NCI-H2081 treated with DMSO at 0.1 percent for 48 hours (cell line): Measurements from ENCODE around the gene FEV.

Experiments used
- DNase-seq: peaks from one replicate; lab custom pipeline; 2025; lab: John Stamatoyannopoulos, UW

FEV gene

DNA sequence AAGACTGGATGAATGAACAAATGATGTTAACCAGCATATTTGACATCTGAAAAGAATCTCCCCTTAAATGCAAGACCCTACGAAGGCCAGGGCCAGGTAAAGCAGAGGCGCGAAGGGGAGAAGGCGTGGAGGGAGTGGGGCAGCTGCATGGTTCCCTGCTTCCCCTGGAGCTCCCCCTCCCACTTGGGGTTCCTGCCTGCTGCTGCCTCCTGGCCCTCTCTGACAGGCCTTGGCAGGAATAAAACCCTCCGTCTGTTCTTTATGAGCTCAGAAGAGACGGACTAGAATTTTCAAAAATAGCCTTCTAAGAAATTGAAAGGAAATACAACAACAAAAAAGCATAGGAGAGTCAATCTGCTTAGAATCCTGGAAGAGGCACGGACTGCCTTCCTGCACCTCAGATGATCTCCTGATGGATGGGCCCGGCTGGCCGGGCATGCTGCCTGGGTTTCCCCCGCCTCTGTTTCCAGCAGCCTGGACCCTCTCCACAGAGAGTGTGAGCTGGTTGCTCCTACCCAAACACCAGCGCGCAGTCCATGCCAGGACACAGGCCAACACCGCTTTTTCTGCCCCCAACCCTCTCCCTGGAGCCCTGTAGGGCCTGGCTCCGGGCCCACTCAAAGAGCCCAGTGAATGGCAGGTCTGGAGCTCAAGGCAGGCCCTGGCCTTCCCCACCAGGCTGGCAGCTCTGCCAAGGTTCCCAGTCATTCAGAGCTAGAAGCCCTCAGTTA is 32.4 kb upstream of the FEV start:
- no peak for DNase-seq

DNA sequence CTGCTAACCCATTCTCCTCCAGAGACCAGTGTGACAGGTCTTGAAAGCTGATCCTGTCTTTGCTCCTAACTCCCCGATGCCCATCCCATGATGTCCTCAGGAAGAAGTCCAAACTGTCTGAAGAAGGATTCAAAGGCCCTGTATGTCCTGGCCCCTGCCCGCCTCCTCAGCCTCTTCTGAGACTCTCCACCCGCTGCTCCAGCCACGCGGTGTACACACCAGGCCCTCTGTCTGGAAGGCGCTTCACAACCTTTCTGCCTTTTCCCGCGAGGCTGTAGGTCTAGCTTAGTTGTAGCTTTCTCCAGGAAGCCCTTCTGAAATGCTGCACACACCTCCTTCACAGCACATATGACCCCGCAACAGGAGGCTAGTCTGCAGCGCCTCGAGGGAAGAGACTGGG is 31.7 kb upstream of the FEV start:
- no peak for DNase-seq

DNA sequence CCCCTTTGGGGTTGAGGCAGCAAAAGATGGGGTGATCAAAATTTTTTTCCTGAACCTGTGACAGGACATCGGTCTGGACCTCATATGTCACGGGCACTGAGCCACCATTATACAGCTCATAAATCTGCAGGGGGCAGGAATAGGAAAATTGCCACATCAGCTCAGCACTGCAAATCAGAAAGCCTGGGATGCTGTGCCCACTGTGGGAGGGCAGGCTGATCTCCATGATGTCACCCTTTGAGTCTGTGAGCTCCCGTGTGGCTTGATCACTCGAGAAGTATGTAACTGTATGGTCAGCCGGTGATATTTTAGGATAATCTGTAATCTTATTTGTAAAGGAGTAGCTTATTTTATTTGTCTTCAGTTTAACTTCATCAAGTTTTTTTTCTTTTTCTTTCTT is 25.9 kb upstream of the FEV start:
- DNase-seq, result no peak

DNA sequence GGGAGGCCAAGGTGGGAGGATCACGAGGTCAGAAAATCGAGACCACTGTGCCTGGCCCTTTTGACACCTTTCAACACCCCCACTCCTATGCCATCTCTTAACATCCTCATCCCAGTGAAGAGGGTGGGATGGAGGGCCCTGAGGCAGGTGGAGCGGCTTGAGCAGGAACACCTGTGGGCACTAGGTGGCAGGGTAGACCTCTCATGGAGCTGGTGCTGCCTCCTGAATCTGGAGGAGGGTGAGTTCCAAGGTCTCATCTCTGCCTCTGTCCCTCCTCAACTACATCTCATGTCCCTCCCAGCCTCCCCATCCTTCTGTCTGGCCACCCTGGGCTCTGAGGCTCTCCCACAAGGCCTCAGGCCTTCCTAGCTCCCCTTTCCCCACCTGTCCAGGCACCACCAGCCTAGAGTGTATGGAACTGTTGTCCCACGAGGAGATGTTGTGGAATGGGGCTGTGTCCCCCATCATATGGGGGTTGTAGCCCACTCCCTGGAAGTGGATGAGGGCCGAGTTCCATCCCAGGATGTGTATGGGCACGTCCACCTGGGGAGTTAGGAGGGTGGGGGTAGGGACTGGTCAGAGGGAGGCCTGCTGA is 25.3 kb upstream of the FEV start:
- no peak for DNase-seq

DNA sequence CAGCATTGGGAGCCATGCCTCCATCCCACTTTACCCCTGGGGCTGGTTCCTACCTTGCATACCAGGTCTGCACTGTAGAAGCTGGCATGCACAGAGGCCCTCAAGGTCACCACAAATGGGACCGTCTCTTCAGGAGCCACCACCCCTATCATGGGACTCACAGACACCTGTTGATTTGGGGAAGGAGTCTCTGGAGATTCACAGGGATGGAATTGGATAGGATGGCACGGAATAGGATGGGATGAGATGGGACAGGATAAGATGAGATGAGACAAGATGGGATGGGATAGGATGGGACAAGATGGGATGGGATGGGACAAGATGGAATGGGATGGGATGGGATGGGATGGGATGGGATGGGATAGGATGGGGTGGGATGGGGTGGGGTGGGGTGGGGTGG is 24.3 kb upstream of the FEV start:
- DNase-seq, result no peak

DNA sequence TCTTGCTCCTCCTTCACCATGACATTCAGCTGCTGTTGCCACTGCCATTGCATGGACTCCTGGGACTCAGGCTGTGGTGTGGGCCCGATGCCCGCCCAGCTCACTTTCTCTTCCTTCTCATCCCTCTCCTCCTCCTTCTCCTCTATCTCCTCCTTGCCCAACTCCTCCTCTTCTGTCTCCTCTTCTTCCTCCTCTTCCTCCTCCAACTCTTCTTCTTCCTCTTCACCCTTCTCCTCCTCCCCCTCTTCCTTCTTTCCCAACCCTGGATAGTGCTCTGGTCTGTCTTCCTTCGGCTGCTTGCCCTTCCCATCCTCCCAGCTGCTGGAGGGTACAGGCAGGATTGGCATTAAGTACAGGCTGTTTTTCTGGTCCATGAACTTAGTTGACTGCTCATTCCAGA is 19.0 kb upstream of the FEV start:
- DNase-seq, result no peak

DNA sequence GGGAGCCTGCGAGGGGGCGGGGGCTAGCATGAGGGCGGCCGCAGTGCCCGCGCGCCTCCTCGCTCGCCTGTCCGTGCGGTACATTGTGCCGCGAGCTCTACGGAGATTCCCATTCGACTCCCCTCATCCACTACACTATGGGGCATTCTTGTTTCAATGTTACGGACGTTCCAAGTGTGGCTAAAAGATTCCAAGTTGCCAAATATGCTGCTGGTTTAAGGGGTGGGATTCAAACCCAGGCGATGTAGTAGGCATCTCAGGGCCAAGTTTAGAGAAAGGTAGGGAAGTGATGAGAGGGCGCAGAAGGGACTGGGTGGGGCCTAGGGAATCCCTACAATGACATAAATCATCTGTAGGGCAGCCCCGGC is 18.3 kb upstream of the FEV start:
- no peak for DNase-seq

DNA sequence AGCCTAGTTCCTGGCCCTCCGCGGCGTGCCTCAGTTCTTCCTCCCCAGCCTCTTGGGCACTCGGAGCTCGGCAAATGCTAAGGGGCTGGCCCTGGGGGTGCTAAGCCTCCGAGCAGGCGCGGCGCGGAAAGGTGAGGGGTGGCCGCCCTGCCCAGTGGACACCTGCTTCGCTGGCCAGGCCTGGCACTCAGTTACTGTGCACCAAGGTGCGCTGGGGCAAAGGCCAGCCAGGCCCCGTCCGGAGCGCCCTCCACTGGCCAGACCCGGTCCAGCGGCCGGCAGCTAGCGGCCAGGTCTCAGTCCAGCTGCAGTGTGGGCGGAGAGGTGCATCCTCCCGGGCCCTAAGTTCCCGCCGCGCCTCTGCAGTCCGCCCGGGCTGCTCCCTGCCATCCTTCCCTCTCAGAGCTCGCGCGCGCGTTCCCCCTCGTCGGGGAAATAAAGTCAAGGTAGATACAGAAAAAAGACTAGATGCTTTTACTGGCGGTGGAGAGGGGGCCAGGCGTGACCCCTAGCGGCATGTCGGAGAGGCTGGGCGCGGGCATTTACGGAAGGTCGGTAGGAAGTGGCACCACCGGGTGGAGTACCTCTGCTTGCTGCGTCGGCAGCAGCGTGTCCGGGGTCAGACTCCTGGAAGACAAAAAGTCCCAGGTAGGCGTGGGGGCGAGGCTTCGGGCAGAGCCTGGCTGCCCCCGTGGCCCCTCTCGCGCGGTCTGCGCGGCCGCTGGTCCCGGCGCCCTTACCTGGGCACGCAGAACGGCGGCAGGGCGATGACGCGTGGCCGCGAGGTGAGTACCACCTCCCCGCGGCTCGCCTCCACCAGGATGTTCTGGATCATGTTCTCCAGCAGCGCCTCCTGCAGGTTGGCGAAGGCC is 17.6 kb upstream of the FEV start:
- DNase-seq, result peak; percentile 38

DNA sequence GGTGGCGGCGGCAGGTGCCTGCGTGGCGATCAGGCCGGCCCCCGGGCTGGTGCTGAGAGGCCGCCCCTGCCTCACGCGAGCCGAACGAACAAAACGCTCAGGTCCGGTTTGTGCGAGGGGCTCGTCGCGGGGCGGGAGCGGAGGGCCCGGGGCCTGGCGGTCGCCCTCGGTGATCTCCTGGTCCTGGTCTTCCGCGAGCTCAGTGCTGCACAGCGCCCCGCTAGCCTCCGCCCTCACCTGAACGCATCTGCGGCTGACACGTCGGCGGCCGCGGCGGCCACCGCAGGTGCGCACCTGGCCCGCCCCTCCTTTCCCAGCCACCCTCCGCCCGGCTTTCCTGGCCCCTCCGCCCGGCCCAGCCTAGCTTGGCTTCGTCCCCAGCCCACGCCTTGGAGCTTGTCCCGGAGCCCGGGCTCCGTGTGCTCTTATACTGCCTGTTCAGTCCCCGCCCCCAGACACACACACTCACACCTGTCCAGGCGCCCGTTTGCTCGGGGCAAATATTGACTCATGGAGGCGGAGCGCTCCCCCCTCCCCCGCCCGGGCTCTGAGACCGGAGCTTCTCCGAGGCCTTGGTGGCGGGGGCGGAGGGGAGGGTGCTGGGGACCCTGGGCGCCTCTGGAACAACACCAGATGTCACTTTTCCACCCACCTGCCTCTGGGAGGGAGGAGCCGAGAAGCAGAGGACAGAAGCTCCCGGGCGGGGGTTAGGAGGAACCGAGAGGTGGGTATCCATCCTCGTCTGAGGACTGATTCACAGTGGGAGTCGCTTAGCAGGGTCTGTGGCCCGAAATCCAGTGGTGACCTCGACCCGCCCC is 16.8 kb upstream of the FEV start:
- DNase-seq, result peak; percentile 92

DNA sequence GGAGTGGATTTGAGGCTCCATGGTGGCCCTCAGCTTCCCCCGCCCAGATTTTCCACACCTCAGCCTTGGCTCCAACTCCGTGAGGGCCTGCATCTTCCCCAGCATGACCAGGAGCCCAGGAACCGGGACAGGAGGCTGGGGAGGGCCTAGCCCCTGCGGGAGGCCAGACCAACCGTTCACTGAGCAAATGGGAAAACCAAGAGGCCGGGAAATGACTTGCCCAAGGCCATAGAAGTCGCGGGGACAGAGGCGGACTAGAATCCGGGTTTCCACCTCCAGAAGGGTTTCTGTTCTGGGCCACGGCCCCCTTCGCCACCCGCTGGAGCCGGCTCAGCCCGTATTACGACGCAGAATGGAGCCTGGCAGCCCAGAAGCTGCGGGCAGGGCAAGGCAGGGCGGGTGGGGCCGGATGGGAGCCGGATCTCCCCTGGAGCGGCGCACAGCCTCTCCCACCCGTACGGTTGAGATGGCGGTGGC is 16.2 kb upstream of the FEV start:
- no peak for DNase-seq

DNA sequence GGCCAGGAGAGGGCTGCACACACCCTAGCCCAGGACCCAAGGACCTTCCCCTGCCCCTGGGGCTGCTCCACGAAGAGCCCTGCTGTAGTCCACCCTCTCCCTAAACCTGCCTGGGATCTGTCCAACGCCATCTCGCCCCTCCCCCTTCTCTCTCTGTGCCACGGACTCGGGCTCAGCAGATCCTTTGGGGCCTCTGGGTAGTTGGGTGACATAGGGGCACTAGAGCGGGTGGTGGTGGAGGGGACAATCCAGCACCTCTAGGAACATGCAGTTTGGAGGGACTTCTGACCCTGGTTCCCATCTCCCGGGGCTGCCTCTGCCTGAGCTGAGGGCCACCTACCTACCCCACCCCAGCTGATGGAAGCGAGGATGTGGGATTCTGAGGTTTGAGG is 15.6 kb upstream of the FEV start:
- no peak for DNase-seq

DNA sequence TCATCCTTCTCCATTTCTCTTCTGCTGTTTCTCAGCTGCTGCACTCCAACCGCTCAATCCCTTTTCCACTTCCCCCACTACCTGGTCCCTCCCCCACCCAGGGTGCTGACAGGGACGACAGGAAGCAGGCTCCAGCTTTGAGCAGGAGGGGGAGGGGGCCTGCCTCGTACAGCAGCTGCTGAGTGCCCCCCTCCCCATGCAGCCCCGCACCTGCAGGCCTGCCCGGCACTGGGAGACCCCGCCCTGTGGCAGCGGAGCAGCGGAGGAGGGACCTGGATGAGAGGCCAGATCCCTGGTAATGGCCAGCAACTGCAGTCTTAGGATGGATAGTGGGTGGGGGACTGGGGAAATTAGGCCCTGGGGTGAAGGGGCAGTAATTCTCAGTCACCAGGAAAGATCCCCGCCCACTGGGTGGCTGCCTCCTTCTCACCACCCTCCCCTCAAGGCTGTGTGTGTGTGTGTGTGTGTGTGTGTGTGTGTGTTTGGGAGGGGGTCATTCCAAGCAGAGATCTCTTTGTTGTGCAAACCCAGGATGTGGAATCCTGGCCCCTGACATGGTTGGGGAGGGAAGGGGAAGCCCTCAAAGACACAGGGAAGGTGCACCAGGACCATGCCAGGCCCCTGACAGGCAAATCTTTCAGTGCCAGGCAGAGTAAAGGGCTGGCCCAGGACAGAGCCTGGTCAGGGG is 15.0 kb upstream of the FEV start:
- peak; percentile 72 for DNase-seq

DNA sequence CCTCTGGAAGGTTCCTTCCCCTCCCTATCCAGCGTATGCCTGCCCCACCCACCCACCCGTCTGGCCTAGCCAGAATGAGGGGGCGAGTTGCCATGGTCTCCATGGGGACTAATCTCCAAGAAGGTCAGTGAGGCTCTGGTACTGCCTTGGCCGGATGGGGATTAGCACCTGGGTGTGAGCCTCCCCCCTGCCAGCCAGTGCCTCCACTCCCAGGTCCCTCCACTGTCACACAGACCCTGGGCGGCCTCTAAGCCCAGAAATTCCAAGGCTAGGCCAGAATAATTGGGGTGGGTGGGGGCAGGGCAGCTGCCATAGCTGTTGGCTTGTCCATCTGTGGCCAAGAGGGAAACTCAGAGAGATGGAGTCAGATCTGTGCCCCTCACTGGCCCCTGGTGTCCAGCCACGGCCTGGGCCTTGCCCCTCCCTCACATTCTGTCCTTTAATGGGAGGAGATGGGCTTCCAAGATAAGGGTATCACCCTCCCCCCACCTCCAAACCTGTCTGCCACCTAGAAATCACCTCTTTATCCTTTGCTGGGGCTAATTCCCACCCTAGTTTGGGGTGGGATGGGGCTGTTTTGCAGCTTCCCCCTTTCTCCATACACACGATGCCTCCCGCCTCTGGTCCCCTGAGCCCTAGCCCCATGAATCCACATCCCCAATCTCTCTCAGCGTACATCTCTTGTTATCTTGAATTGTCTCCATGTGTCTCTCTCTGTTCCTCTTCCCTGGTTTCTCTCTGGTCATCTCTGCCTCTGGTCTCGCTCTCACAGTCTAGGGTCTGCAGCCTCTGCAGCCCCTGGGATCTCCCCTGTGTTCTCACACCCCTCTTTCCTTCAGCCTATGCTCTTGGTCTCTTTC is 14.3 kb upstream of the FEV start:
- no peak for DNase-seq

DNA sequence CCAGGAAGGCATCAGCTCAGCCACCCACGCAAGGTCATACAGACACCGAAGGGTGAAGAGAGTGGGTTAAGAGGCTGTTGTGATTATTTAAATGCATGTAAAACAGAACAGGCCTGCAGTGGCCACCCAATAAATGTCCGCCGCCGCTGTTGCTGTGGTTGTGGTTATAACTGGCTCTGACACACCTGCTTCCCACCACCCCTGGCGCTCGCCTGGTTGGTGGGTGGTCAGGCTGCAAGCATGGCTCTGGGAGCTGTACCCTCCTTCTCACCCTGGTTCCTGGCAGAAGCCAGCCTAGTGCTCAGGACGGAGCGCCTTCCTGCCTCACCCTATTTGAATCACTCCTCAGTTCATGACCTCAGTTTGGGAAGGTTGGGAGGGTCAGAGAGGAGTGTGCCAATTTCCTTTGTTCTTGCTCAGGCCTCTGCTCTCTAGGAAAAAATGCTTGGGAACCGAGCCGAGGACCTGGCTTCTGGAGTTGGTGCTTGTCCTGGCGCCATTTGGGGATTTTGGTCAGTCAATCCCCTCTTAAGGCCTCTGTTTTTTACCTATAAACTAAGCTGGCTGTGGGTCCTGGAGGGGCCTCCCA is 13.5 kb upstream of the FEV start:
- no peak for DNase-seq

DNA sequence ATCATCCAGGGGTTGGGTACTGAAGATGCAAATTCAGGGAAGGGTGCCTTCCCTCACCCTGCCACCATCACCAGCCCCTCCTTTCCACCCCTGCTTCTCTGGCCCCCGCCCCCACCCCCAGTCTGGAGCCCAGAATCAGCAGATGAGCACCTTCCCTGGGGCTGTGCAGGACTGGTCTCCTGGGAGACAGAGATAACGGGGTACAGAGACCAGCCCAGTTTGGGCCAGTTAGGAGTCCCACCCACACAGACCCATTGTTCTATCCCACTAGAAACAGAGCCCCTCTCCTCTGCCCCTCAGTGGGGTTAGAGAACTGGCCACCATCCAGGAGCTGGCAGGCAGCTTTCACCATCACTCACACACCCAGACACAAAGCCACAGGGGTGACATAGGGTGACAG is 12.7 kb upstream of the FEV start:
- DNase-seq, result peak; percentile 39

DNA sequence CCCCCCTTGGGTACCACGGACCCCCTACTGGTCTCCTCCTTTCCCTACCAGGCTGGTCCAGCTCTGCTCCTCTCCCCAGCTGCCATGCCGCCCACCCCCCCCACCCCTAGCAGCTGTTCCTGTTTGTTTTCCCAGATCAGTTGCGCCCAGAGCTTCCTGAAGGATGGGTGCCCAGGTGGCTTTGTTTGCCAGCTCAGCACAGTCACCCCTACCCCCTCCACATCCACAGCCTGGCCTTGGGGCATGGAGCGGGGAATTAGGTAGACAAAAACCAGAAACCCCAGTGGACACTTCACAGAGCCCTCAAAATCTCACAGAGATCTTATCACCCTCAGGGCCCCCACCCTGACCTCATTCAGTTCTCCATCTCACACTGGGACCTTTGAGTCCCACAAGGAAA is 12.0 kb upstream of the FEV start:
- DNase-seq, result peak; percentile 55

DNA sequence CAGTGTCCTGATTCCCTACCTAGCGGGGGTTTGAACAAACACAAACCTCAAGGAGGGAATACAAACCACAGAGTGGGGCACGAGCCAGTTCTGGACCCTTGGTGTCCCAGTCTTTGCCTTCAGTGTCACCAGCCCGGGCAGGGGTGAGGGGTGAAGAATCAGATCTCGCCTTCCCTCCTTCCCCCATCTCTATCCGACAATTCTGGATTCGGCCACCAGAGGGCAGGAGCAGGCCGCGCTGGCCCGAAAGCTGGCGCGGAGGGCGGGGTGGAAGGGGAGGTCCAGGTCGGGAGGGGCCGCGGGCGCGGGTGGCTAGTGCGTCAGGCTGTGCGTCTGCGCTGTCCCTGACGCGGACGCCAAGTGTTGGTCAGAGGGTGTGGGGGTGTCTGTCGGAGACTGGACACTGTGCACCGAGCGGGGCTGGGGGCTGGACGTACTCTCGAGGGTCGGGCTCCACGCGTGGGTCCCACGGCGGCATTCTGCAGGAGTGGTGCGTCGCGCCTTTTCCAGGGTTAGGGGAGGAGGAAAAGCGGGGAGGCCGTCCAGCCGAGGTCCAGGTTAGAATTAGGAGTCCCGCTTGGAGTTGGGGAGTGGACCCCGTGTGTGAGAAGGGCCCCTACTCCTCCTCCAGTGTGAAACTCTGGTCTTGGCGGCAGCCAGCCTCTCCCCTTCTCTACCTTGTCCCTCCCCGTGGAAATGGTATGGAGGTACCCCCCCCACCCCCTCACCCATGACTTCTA is 11.2 kb upstream of the FEV start:
- peak; percentile 49 for DNase-seq

DNA sequence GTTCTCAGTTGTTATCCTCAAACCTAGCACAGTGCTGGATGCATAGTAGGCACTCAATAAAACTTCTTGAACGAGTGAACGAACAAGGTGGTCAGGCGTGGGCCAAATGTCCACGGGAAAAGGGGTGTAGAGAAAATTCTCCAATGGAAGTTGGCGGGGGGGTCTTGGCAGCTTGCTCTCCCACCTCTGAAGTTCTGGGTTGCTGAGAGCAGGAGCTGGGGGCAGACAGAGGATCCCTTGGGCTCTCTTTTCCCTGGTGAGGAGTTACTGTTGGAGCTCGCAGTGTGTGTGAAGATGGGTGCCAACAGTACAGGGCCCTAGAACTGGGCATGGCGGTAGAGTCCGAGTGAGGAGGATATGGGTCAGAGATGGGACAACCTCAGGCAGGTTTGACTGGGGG is 10.6 kb upstream of the FEV start:
- no peak for DNase-seq
